IMR-90 (cell line): Measurements from ENCODE around the gene ANKLE2. TPM values are rescaled to one million over a fixed set of nuclear protein-coding genes. Genes with fewer than 3 reads are reported as not detected.

Source experiments
- ATAC-seq: fragments of 200-7000 bp; cut with Tn5 transposase; 2 replicates; pipeline ENCODE4 v1.9.1; 2020; ENCODE audit warnings: low read depth, mild to moderate bottlenecking, moderate library complexity
- BruUV-seq: library from RNA; stranded (reverse); fragments of 400-500 nt; replicated peaks from 2 replicates; lab custom pipeline; 2021; lab: Mats Ljungman, UMichigan
- CTCF ChIA-PET: fragments of 300-600 bp; formaldehyde crosslinking; extraction: SDS; loops from one replicate; lab custom pipeline; 2021; ENCODE audit warnings: antibody characterized with exemption; lab: Yijun Ruan, JAX
- POLR2A ChIA-PET: fragments of 300-600 bp; sonication (Branson Sonifier 250); formaldehyde crosslinking; loops from one replicate; lab custom pipeline; 2022; ENCODE audit warnings: antibody characterized with exemption; ENCODE audit not compliant: unreplicated experiment; lab: Charles Lee
- DNase-seq: peaks from one replicate; pipeline ENCODE4 v3.0.0; 2013
- H2AFZ ChIP-seq: replicated peaks from 2 replicates; pipeline ENCODE3; 2013; ENCODE audit warnings: low read length, mild to moderate bottlenecking; ENCODE audit not compliant: poor library complexity
- H2AK5ac ChIP-seq: 2 replicates; pipeline ENCODE4 v1.6.1; 2013; ENCODE audit warnings: low read depth, low read length, inconsistent platforms
- H2AK9ac ChIP-seq: replicated peaks from 2 replicates; pipeline ENCODE3; 2013; ENCODE audit warnings: mild to moderate bottlenecking, low read depth, low read length, moderate library complexity; ENCODE audit not compliant: poor library complexity
- H2BK120ac ChIP-seq: 2 replicates; pipeline ENCODE4 v1.6.1; 2013; ENCODE audit warnings: low read depth, low read length, inconsistent platforms
- H2BK15ac ChIP-seq: 3 replicates; pipeline ENCODE4 v1.6.1; 2013; ENCODE audit warnings: low read depth, low read length, inconsistent platforms
- H2BK20ac ChIP-seq: 2 replicates; pipeline ENCODE4 v1.6.1; 2013; ENCODE audit warnings: low read depth, mild to moderate bottlenecking, inconsistent platforms, low read length, moderate library complexity
- H2BK5ac ChIP-seq: 2 replicates; pipeline ENCODE4 v1.6.1; 2013; ENCODE audit warnings: mild to moderate bottlenecking, low read depth, low read length, inconsistent platforms; ENCODE audit not compliant: poor library complexity, severe bottlenecking
- H3K14ac ChIP-seq: replicated peaks from 2 replicates; pipeline ENCODE4 v1.6.1; 2013; ENCODE audit warnings: low read depth, low read length, inconsistent platforms
- H3K18ac ChIP-seq: 2 replicates; pipeline ENCODE4 v1.6.1; 2013; ENCODE audit warnings: low read depth, low read length, control low read depth
- H3K23ac ChIP-seq: 2 replicates; pipeline ENCODE4 v1.6.1; 2013; ENCODE audit warnings: low read depth, low read length, inconsistent platforms
- H3K27ac ChIP-seq: 2 replicates; pipeline ENCODE4 v1.5.1; 2013; ENCODE audit warnings: mild to moderate bottlenecking, control low read depth, low read length; ENCODE audit not compliant: insufficient read depth
- H3K27me3 ChIP-seq: 2 replicates; pipeline ENCODE4 v1.6.1; 2013; ENCODE audit warnings: low read length; ENCODE audit not compliant: control insufficient read depth, insufficient read depth
- H3K36me3 ChIP-seq: 2 replicates; pipeline ENCODE4 v1.6.1; 2013; ENCODE audit warnings: low read length, mixed read lengths; ENCODE audit not compliant: control insufficient read depth, insufficient read depth
- H3K4ac ChIP-seq: 2 replicates; pipeline ENCODE4 v1.6.1; 2013; ENCODE audit warnings: low read depth, low read length, inconsistent platforms
- H3K4me1 ChIP-seq: 2 replicates; pipeline ENCODE4 v1.6.1; 2013; ENCODE audit warnings: low read length, mixed read lengths; ENCODE audit not compliant: control insufficient read depth, insufficient read depth
- H3K4me2 ChIP-seq: 2 replicates; pipeline ENCODE4 v1.6.1; 2013; ENCODE audit warnings: low read depth, mild to moderate bottlenecking, control low read depth, low read length, moderate library complexity
- H3K4me3 ChIP-seq: 2 replicates; pipeline ENCODE4 v1.5.1; 2013; ENCODE audit warnings: low read depth, mild to moderate bottlenecking, control low read depth, low read length, moderate library complexity; ENCODE audit not compliant: insufficient read depth
- H3K56ac ChIP-seq: 2 replicates; pipeline ENCODE4 v1.6.1; 2013; ENCODE audit warnings: low read length, inconsistent platforms; ENCODE audit not compliant: insufficient read depth; ENCODE audit errors: extremely low read depth
- H3K79me1 ChIP-seq, 2 experiments: 2 replicates each; pipeline ENCODE4 v1.6.1; 2013; ENCODE audit warnings: low read length in 2 of 2, inconsistent platforms in 1 of 2, low read depth in 1 of 2
- H3K9ac ChIP-seq: 2 replicates; pipeline ENCODE4 v1.6.1; 2013; ENCODE audit warnings: low read depth, low read length, control low read depth
- H3K9me1 ChIP-seq: 2 replicates; pipeline ENCODE4 v1.6.1; 2013; ENCODE audit warnings: low read length, inconsistent platforms; ENCODE audit not compliant: insufficient read depth
- H3K9me3 ChIP-seq: 2 replicates; pipeline ENCODE4 v1.6.1; 2013; ENCODE audit warnings: low read length; ENCODE audit not compliant: control insufficient read depth, insufficient read depth
- H4K20me1 ChIP-seq: 2 replicates; pipeline ENCODE4 v1.6.1; 2013; ENCODE audit warnings: low read length, inconsistent platforms; ENCODE audit not compliant: insufficient read depth
- H4K5ac ChIP-seq: 2 replicates; pipeline ENCODE4 v1.6.1; 2013; ENCODE audit warnings: mild to moderate bottlenecking, low read depth, low read length, control low read depth
- H4K8ac ChIP-seq, 2 experiments: 2 replicates each; pipeline ENCODE4 v1.6.1; 2013; ENCODE audit warnings: low read depth in 2 of 2, low read length in 2 of 2, control low read depth in 1 of 2, inconsistent platforms in 1 of 2
- H4K91ac ChIP-seq: 2 replicates; pipeline ENCODE4 v1.6.1; 2013; ENCODE audit warnings: low read depth, low read length, inconsistent platforms; ENCODE audit not compliant: insufficient read depth
- CEBPB ChIP-seq: IDR thresholded peaks from 2 replicates; pipeline ENCODE4 v1.6.1; 2012; ENCODE audit warnings: low read depth, low read length, improper control_type of control experiment
- WGBS, 2 experiments: methylation state at CpG; one replicate each; pipeline versions ENCODE4 v1.1.5 to v1.1.7; 2013; ENCODE audit warnings: missing lambda C conversion rate in 2 of 2; ENCODE audit not compliant: insufficient read length in 1 of 2; ENCODE audit errors: extremely low coverage in 2 of 2; 5-methylcytosine and 5-hydroxymethylcytosine counted together
- dilution Hi-C: fragments of 300-500 bp; cut with HindIII; formaldehyde crosslinking; loops from one replicate; pipeline ENCODE4 v1.14.3; 2018; ENCODE audit warnings: low sequenced_read_pairs; ENCODE audit not compliant: unreplicated experiment
- in situ Hi-C: fragments of 300-500 bp; cut with MboI; formaldehyde crosslinking; loops from 3 replicates; pipeline ENCODE4 v1.14.3; 2019; ENCODE audit warnings: low sequenced_read_pairs, inconsistent platforms, mixed read lengths
- intact Hi-C: fragments of 100-400 bp; cut with micrococcal nuclease; formaldehyde crosslinking; loops from 2 replicates; pipeline ENCODE4 v1.10.0; 2022
- polyA plus RNA-seq, 3 experiments: library from polyadenylated mRNA; depleted of rRNA; stranded (reverse); fragments of >200 nt; gene quantifications; 2 replicates each; pipeline ENCODE4 v1.2.3, GENCODE V29; 2012; ENCODE audit warnings: low replicate concordance in 1 of 3
- total RNA-seq: library from RNA; depleted of rRNA; stranded (reverse); fragments of >200 nt; gene quantifications from 2 replicates; pipeline ENCODE4 v1.2.3, GENCODE V29; 2012

Gene ANKLE2
- total and polyA plus RNA-seq, 2 of the 4 experiments (the other 2 are of a cell fraction) = 63.4 to 82.4 TPM

DNA sequence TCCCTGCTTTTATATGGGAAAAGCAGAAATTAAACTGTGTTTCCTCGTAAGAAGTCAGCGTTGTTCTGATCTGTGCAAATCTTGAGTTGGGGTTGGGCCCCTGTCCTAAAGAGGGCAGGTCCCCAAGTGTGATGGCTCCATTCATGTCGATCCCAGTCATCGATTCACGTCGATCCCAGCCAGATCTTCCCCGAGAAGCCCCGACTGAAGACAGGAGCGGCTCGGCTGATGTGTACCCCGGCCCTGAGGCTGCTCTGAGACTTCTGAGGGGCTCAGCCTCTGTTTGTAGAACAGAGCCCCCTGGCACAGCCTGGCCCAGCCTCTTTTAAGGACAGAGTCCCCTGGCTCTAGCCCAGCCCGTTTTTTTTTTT, 41.7 kb downstream of the ANKLE2 start:
- Histone ChIP-seq H3K4me1 (no peaks in the 10 kb centered on the region), H2BK120ac (no peak overlapping the region), H3K4ac (no peak overlapping the region), H4K20me1 (peaks cover 26% of the 10 kb centered on the region), H2BK20ac (no peak overlapping the region), H3K27me3 (no peaks in the 10 kb centered on the region), H3K9me3 (no peaks in the 10 kb centered on the region), H3K27ac (no peak overlapping the region), H4K91ac (no peak overlapping the region), H3K56ac (no peak overlapping the region), H2BK15ac (no peak overlapping the region), H3K9me1 (no peaks in the 10 kb centered on the region), H4K5ac (no peak overlapping the region), H3K79me1 (peaks cover 17 to 39% of the 10 kb centered on the region in 2 experiments), H3K9ac (no peak overlapping the region), H3K23ac (no peak overlapping the region), H2AK9ac (no peak overlapping the region), H2AFZ (no peak overlapping the region), H3K4me2 (no peak overlapping the region), H2AK5ac (no peak overlapping the region), H3K14ac (no peak overlapping the region), H3K18ac (no peak overlapping the region), H3K4me3 (no peak overlapping the region), H4K8ac (no peak overlapping the region), H2BK5ac (no peak overlapping the region), H3K36me3 (peaks cover 59% of the 10 kb centered on the region)
- in situ Hi-C loops (no loop called here), dilution Hi-C loops (no loop called here), intact Hi-C loops (no loop called here)
- no peak for ATAC-seq
- ChIA-PET POLR2A (no interaction called here), CTCF (no interaction called here)
- BruUV-seq = no TSS peak
- WGBS, 2 experiments = 82% methylated on average over 2 of the region's 12 CpGs; no CpG with 5 or more reads in 1 of the 2 experiments
- no peak for TF ChIP-seq CEBPB
- no peak for DNase-seq
